Stomach (tissue), 9 donors: Measurements from ENCODE around the gene GRAMD1B. TPM values are rescaled to one million over a fixed set of nuclear protein-coding genes. Genes with fewer than 3 reads are reported as not detected.
A peak's percentile ranks its signal among the peaks of the same experiment; 100 is the strongest.

Source experiments
- DNase-seq, 2 donors: peaks; one replicate each; pipeline versions ENCODE4 v3.0.0 to v3.0.0-alpha.2; 2013 to 2019
- H3K27ac ChIP-seq, 5 donors: fragments of 200-600 bp in 4 of 5; sonication (generic) in 4 of 5; one replicate each; pipeline ENCODE4 v1.5.1; 2013 to 2019; ENCODE audit warnings: mild to moderate bottlenecking in 1 of 5, moderate library complexity in 1 of 5
- H3K27me3 ChIP-seq, 3 donors: fragments of 200-600 bp; sonication (generic); one replicate each; pipeline ENCODE4 v1.5.1; 2017 to 2019; ENCODE audit warnings: mixed run types in 1 of 3
- H3K36me3 ChIP-seq, 4 donors: fragments of 200-600 bp; sonication (generic); 1 replicate in 3 of 4; 2 replicates in 1 of 4; pipeline ENCODE4 v1.5.1; 2016 to 2019
- H3K4me1 ChIP-seq, 4 donors: fragments of 200-600 bp; sonication (generic); one replicate each; pipeline ENCODE4 v1.5.1; 2016 to 2019
- H3K4me3 ChIP-seq, 4 donors: fragments of 200-600 bp; sonication (generic) in 3 of 4; one replicate each; pipeline ENCODE4 v1.5.1; 2016 to 2019; ENCODE audit warnings: mild to moderate bottlenecking in 1 of 4
- H3K9me3 ChIP-seq, 4 donors: fragments of 200-600 bp; sonication (generic); one replicate each; pipeline ENCODE4 v1.5.1; 2016 to 2019
- CTCF ChIP-seq, 7 experiments: fragments of 450-650 bp in 4 of 7; fragments of 200-600 bp in 3 of 7; sonication (generic) in 3 of 7; IDR thresholded peaks; one replicate each; pipeline ENCODE4 v1.5.1; 2016 to 2019; ENCODE audit warnings: antibody characterized with exemption in 7 of 7, control low read depth in 2 of 7, mild to moderate bottlenecking in 1 of 7
- EP300 ChIP-seq: sonication (generic); formaldehyde crosslinking; IDR thresholded peaks from one replicate; pipeline ENCODE4 v1.6.1; 2017; ENCODE audit warnings: antibody characterized with exemption
- POLR2A ChIP-seq, 4 donors: fragments of 450-650 bp; IDR thresholded peaks; one replicate each; pipeline ENCODE4 v1.6.1; 2016; ENCODE audit warnings: antibody characterized with exemption in 4 of 4, control low read depth in 2 of 4, mild to moderate bottlenecking in 1 of 4, moderate library complexity in 1 of 4
- POLR2AphosphoS5 ChIP-seq, 3 donors: sonication (generic); formaldehyde crosslinking; IDR thresholded peaks; one replicate each; pipeline ENCODE4 v1.6.1; 2016; ENCODE audit warnings: antibody characterized with exemption in 3 of 3
- WGBS, 5 donors: extraction: QIAGEN DNeasy Blood & Tissue Kit in 3 of 5; methylation state at CpG; one replicate each; pipeline versions ENCODE4 v1.1.5 to v1.1.7; 2013 to 2018; 5-methylcytosine and 5-hydroxymethylcytosine counted together
- intact Hi-C: fragments of 100-400 bp; cut with DNase I; formaldehyde crosslinking; loops from one replicate; pipeline ENCODE4 v1.15.1; 2023; ENCODE audit warnings: low total_unique reads
- polyA plus RNA-seq, 3 donors: library from polyadenylated mRNA; stranded (reverse); fragments of 200-250 nt; gene quantifications; one replicate each; pipeline ENCODE4 v1.2.3, GENCODE V29; 2013
- total RNA-seq, 5 donors: library from RNA; depleted of rRNA; stranded (reverse); fragments of >200 nt; gene quantifications; one replicate each; pipeline versions ENCODE4 v1.1.0 to v1.2.3, GENCODE V29; 2014 to 2016
- donor health status: healthy with polysubstance abuse.
- donor health status: Bipolar disorder and iron deficiency.
- donor health status: healthy.

The GRAMD1B gene
- total and polyA plus RNA-seq, 8 donors = 0.58 to 39.7 (median 12.2) TPM

DNA sequence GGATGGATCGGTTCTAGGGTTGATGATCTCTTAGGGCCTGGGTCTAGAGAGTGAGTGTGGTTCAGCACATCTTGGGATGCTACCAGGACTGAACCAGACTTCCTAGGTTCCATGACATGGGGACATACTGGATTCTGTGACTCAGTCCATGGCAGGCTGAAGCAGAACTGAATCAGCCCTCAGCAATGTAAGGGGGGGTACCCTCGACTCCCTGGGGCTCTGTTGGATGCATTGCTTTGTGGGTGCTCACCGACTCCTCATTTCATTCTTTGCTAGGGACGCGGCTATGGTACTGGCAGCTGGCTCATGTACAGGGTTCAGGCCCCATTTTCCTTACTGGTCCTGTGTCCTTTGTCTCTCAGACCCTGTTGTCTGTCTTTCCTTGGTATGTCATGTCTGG, 733 bp upstream of the GRAMD1B start:
- H3K27me3 ChIP-seq = peaks cover 3 to 60% (median 17%) of the 10 kb centered on the region in 3 donors
- H3K4me1 ChIP-seq = peaks cover 12 to 25% (median 17%) of the 10 kb centered on the region in 4 donors
- no peak for DNase-seq
- peak overlapping the region in 1 of 4 donors; percentile 62 for H3K4me3 ChIP-seq
- WGBS, 5 donors = 71 to 90% (median 84%) methylated on average over 5 of the region's 5 CpGs
- TF ChIP-seq CTCF (IDR thresholded peaks at IDR 0.05) = no peak
- no peak for TF ChIP-seq POLR2AphosphoS5 (IDR thresholded peaks at IDR 0.05)
- TF ChIP-seq EP300 = no peak
- TF ChIP-seq POLR2A (IDR thresholded peaks at IDR 0.05) = no peak
- intact Hi-C loops = no loop called here
- H3K36me3 ChIP-seq = no peaks in the 10 kb centered on the region
- no peaks in the 10 kb centered on the region for H3K9me3 ChIP-seq
- H3K27ac ChIP-seq = peak overlapping the region in 1 of 5 donors; percentile 79

- DNase-seq = peak; percentile 52 to 80
- 3 to 5% (median 4%) methylated on average over 49 to 68 of the region's 68 CpGs for WGBS, 5 donors
- Histone ChIP-seq H3K4me1 (peaks cover 12 to 25% (median 17%) of the 10 kb centered on the region in 4 donors), H3K9me3 (no peaks in the 10 kb centered on the region), H3K27ac (peak overlapping the region; percentile 16 to 83 (median 77)), H3K36me3 (no peaks in the 10 kb centered on the region), H3K27me3 (peaks cover 3 to 46% (median 17%) of the 10 kb centered on the region in 3 donors), H3K4me3 (peak overlapping the region; percentile 50 to 62 (median 56))
- intact Hi-C loops = no loop called here
- peak in 1 of 3 donors; percentile 19 for TF ChIP-seq POLR2AphosphoS5 (IDR thresholded peaks at IDR 0.05)
- TF ChIP-seq CTCF (IDR thresholded peaks at IDR 0.05) = no peak
- no peak for TF ChIP-seq POLR2A (IDR thresholded peaks at IDR 0.05)
These were observed 840 bp downstream of the GRAMD1B start for GRCh38 chr11:123430721-123431497.

GRCh38 chr11:123431619-123432018, 1.6 kb downstream of the GRAMD1B start:
- Histone ChIP-seq H3K36me3 (no peaks in the 10 kb centered on the region), H3K4me1 (peaks cover 12 to 25% (median 17%) of the 10 kb centered on the region in 4 donors), H3K4me3 (peak overlapping the region in 3 of 4 donors; percentile 50 to 62 (median 59)), H3K27me3 (peaks cover 3 to 38% (median 17%) of the 10 kb centered on the region in 3 donors), H3K9me3 (no peaks in the 10 kb centered on the region), H3K27ac (peak overlapping the region in 1 of 5 donors; percentile 79)
- TF ChIP-seq POLR2A (IDR thresholded peaks at IDR 0.05) (no peak), CTCF (IDR thresholded peaks at IDR 0.05) (no peak), EP300 (no peak), POLR2AphosphoS5 (IDR thresholded peaks at IDR 0.05) (no peak)
- 28 to 42% (median 34%) methylated on average over 7 of the region's 7 CpGs for WGBS, 5 donors
- DNase-seq = peak in 1 of 2 donors; percentile 30
- intact Hi-C loops = no loop called here

- Histone ChIP-seq H3K27me3 (peaks cover 0 to 31% (median 21%) of the 10 kb centered on the region in 3 donors), H3K4me3 (no peak overlapping the region), H3K27ac (no peak overlapping the region), H3K36me3 (no peaks in the 10 kb centered on the region), H3K4me1 (peaks cover 12 to 25% (median 17%) of the 10 kb centered on the region in 4 donors), H3K9me3 (no peaks in the 10 kb centered on the region)
- no peak for DNase-seq
- 75 to 81% (median 81%) methylated on average over 7 of the region's 7 CpGs for WGBS, 5 donors
- intact Hi-C loops = no loop called here
- no peak for TF ChIP-seq POLR2AphosphoS5 (IDR thresholded peaks at IDR 0.05)
- TF ChIP-seq EP300 = no peak
- no peak for TF ChIP-seq CTCF (IDR thresholded peaks at IDR 0.05)
- no peak for TF ChIP-seq POLR2A (IDR thresholded peaks at IDR 0.05)
These were observed 4.2 kb downstream of the GRAMD1B start for GRCh38 chr11:123434262-123434661.
